Keratinocyte (primary cell): ENCODE measurements around the gene PTCHD1.

Experiments
- EZH2 ChIP-seq: IDR thresholded peaks from one replicate; pipeline ENCODE4 v1.6.1; 2012; ENCODE audit warnings: inconsistent platforms, mild to moderate bottlenecking, low read length, moderate library complexity
- TF ChIP-seq, protein P1 (sequence below), 3 experiments: IDR thresholded peaks in 1 of 3; conservative IDR thresholded peaks in 1 of 3; optimal IDR thresholded peaks in 1 of 3; 2 replicates in 2 of 3; 3 replicates in 1 of 3; pipeline versions ENCODE3 to v1.5.1; 2011; ENCODE audit warnings: low read length in 3 of 3, mild to moderate bottlenecking in 3 of 3, moderate library complexity in 2 of 3, control low read depth in 1 of 3, inconsistent platforms in 1 of 3; ENCODE audit not compliant: insufficient read depth in 2 of 3; ENCODE audit errors: extremely low read depth in 1 of 3

DNA sequence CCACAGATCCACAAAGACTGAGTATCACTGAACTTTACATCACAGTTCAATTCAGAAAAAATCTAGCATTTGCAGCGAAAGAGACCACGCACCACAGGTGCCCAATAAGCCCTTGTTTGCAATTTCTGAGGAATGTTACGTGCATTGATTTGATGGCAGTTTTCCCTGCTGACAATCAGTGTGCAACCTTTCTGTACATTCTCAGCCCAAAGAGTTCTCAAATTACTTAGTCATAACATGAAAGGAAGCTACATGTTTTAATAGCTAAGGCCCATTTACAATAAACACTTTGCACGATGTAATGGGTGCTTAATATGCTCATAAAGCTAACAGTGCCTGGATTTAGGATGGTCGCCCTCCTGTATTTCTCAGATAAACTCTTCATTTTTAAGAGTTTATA lies 47.9 kb downstream of the PTCHD1 start:
- TF ChIP-seq, protein P1, sequence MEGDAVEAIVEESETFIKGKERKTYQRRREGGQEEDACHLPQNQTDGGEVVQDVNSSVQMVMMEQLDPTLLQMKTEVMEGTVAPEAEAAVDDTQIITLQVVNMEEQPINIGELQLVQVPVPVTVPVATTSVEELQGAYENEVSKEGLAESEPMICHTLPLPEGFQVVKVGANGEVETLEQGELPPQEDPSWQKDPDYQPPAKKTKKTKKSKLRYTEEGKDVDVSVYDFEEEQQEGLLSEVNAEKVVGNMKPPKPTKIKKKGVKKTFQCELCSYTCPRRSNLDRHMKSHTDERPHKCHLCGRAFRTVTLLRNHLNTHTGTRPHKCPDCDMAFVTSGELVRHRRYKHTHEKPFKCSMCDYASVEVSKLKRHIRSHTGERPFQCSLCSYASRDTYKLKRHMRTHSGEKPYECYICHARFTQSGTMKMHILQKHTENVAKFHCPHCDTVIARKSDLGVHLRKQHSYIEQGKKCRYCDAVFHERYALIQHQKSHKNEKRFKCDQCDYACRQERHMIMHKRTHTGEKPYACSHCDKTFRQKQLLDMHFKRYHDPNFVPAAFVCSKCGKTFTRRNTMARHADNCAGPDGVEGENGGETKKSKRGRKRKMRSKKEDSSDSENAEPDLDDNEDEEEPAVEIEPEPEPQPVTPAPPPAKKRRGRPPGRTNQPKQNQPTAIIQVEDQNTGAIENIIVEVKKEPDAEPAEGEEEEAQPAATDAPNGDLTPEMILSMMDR (optimal IDR thresholded peaks at IDR 0.05 in 1 of 3, IDR thresholded peaks at IDR 0.05 in 1 of 3, conservative IDR thresholded peaks at IDR 0.05 in 1 of 3; ENCODE audit: extremely low read depth in 1 of 3, insufficient read depth in 2 of 3, low read length in 3 of 3): no peak
- TF ChIP-seq EZH2: no peak
